HUES6 (cell line): ENCODE results near the gene COPG1.

Experiments
- H3K27ac ChIP-seq: 2 replicates; pipeline ENCODE4 v1.7.0; 2013; ENCODE audit warnings: low read depth, mild to moderate bottlenecking, low read length, inconsistent platforms
- H3K27me3 ChIP-seq: 2 replicates; pipeline ENCODE4 v1.6.1; 2013; ENCODE audit warnings: low read length; ENCODE audit not compliant: control insufficient read depth, insufficient read depth
- H3K36me3 ChIP-seq: 2 replicates; pipeline ENCODE4 v1.6.1; 2013; ENCODE audit warnings: low read length; ENCODE audit not compliant: control insufficient read depth, insufficient read depth
- H3K4me1 ChIP-seq: 2 replicates; pipeline ENCODE4 v1.6.1; 2013; ENCODE audit warnings: low read length; ENCODE audit not compliant: control insufficient read depth, insufficient read depth
- H3K4me3 ChIP-seq: 2 replicates; pipeline ENCODE4 v1.5.1; 2013; ENCODE audit warnings: low read depth, low read length
- H3K9ac ChIP-seq: one replicate; pipeline ENCODE4 v1.6.1; 2013; ENCODE audit warnings: mild to moderate bottlenecking, low read length
- H3K9me3 ChIP-seq: 2 replicates; pipeline ENCODE4 v1.6.1; 2013; ENCODE audit warnings: low read depth, low read length; ENCODE audit not compliant: control insufficient read depth, insufficient read depth

The COPG1 gene

DNA sequence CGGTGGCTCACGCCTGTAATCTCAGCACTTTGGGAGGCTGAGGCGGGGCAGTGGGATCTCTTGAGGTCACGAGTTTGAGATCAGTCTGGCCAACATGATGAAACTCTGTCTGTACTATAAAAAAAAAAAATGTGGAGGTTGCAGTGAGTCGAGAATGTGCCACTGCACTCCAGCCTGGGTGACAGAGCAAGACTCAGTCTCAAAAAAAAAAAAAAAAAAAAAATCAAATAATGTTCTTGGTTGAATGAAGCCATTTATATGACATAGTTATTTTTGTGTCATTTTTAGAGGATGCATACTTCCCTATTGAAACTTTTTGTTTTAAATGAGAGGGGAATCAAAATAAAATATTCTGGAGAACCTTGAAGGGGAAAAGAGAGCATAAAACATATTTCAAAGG, 32.3 kb downstream of the COPG1 start:
- H3K27ac ChIP-seq: no peak overlapping the region
- peaks cover 14% of the 10 kb centered on the region for H3K36me3 ChIP-seq
- no peaks in the 10 kb centered on the region for H3K27me3 ChIP-seq
- no peaks in the 10 kb centered on the region for H3K9me3 ChIP-seq
- H3K4me1 ChIP-seq: peaks cover 8% of the 10 kb centered on the region
- H3K9ac ChIP-seq: no peak overlapping the region
- no peak overlapping the region for H3K4me3 ChIP-seq

DNA sequence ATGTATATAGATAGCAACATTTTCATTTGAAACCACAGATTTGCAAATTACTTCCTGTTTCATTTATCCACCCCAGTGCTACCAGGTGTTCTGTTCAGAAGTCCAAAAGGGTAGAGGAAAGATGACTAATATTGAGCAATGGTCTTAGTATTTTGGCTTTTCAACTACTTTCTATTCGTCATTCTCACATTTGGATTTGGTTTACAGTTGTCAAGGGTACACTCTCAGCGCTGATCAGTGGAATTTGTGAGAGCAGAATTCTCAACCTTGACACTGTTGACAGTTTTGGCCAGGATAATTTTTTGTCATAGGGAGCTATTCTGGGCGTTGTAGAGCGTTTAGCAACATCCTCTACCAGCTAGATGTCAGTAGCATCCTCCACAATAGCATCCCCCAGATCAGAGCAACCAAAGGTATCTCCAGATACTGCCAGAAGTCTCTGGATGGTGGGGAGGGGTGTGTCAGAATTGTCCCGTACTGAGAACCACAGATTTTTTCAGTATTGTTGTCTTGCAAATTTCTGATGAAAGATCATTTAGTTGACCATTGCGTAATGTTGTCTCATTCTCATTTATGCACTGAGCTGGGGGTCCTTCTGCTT, 33.4 kb downstream of the COPG1 start:
- Histone ChIP-seq H3K4me1 (peaks cover 6% of the 10 kb centered on the region), H3K4me3 (no peak overlapping the region), H3K27ac (no peak overlapping the region), H3K36me3 (peaks cover 6% of the 10 kb centered on the region; the same call in 1 of the 2 replicates), H3K9me3 (no peaks in the 10 kb centered on the region), H3K9ac (no peak overlapping the region), H3K27me3 (no peaks in the 10 kb centered on the region)

DNA sequence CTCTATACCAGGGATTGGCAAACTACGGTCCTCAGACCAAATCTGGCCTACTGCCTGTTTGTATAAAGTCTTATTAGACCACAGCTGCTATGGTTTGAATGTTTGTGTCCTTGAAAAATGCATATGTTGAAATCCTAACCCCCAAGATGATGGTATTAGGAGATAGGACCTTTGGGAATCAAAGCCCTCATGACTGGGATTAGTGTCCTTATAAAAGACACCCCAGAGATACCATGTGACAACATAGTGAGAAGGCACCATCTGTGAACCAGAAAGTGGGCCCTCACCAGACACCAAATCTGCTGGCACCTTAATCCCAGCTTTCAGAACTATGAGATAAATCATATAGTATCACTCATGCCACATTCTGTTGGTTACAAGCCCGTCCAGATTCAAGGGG, 36.7 kb downstream of the COPG1 start:
- H3K4me1 ChIP-seq: no peaks in the 10 kb centered on the region
- no peaks in the 10 kb centered on the region for H3K27me3 ChIP-seq
- H3K36me3 ChIP-seq: peaks cover 29% of the 10 kb centered on the region
- H3K9ac ChIP-seq: no peak overlapping the region
- H3K4me3 ChIP-seq: no peak overlapping the region
- H3K9me3 ChIP-seq: no peaks in the 10 kb centered on the region
- H3K27ac ChIP-seq: no peak overlapping the region

DNA sequence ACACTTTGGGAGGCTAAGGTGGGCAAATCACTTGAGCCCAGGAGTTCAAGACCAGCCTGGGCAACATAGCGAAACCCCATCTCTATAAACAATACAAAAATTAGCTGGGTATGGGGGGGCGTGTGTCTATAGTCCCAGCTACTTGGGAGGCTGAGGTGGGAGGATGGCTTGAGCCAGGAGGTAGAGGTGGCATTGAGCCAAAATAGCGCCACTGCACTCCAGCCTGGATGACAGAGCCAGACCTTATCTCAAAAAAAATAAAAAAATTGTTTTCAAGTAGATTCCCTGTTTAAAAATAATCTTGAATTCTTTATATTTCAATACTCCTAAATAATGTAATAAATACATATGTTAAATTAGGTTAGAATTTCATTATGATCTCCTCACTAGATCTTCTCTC, 39.0 kb downstream of the COPG1 start:
- Histone ChIP-seq H3K9me3 (no peaks in the 10 kb centered on the region), H3K4me1 (no peaks in the 10 kb centered on the region), H3K9ac (no peak overlapping the region), H3K36me3 (peaks cover 41% of the 10 kb centered on the region), H3K27ac (no peak overlapping the region), H3K27me3 (no peaks in the 10 kb centered on the region), H3K4me3 (no peak overlapping the region)

DNA sequence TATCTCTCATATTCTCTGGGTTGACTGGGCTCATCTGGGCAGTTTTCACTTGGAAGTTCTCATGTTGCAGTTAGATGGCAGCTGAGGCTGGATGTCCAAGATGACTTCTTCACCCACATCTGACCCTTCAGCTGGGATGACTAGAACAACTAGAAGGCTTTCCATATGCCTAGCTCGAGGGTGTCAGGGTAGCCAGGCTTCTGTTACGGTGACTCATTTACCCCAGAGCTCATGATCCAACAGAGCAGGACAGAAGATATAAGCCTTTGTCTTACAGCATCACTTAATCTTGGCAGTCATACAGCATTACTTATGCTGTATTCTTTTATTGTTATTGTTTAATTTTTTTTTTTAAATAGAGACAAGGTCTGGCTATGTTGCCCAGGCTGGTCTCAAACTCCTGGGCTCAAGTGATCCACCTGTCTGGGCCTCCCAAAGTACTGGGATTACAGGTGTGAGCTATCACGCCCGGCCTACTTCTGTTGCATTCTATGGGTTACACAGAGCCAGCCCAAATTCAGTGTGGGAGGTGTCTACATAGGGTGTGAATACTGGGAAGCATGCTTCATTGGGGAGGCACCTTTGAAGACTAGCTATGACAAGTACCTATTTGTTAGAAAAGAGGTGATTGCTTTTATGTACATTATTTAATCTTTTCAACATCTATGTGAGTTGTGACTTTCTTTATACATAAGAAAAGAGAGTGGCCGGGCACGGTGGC, 40.0 kb downstream of the COPG1 start:
- H3K4me1 ChIP-seq: no peaks in the 10 kb centered on the region
- H3K27ac ChIP-seq: no peak overlapping the region
- H3K9ac ChIP-seq: no peak overlapping the region
- H3K27me3 ChIP-seq: no peaks in the 10 kb centered on the region
- H3K9me3 ChIP-seq: no peaks in the 10 kb centered on the region
- peaks cover 40% of the 10 kb centered on the region for H3K36me3 ChIP-seq
- no peak overlapping the region for H3K4me3 ChIP-seq

DNA sequence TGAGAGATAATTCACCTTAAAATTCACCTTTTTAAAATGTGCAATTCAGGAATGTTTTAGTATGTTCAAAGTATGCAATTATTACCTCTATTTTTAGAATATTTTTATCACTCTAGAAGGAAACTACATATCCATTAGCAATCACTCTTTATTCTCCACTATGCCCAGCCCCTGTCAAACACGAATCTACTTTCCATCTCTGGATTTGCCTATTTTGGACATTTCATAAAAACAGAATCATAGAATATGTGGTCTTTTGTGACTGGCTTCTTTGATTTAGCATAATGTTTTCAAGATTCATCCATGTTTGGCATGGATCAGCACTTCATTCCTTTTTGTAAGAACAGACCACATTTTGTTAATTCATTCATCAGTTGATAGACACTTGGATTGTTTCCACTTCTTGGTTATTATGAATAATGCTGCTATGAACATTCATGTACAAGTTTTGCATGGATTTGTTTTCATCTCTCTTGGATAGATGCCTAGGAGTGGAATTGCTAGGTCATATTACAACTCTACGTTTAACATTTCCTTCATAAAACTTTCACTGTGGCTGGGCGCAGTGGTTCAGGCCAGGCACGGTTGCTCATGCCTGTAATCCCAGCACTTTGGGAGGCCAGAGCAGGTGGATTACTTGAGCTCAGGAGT, 42.0 kb downstream of the COPG1 start:
- H3K36me3 ChIP-seq: peaks cover 42% of the 10 kb centered on the region
- H3K27ac ChIP-seq: no peak overlapping the region
- no peaks in the 10 kb centered on the region for H3K27me3 ChIP-seq
- H3K4me3 ChIP-seq: no peak overlapping the region
- no peak overlapping the region for H3K9ac ChIP-seq
- H3K9me3 ChIP-seq: no peaks in the 10 kb centered on the region
- H3K4me1 ChIP-seq: no peaks in the 10 kb centered on the region

DNA sequence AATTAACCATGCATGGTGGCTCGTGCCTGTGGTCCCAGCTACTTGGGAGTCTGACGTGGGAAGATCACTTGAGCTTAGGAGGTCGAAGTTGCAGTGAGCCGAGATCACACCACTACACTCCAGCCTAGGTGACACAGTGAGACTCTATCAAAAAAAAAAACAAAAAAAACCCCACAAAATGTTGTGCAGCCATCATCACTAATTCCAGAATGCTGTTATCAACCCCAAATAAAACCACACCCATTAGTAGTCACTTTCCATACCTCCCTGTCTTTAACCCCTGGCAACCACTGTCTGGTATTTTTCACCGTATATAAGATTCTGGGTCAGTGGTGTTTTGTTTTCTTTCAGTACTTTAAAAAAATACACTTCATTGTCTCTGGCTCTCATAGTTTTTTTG, 45.9 kb downstream of the COPG1 start:
- Histone ChIP-seq H3K27ac (no peak overlapping the region), H3K27me3 (no peaks in the 10 kb centered on the region), H3K4me3 (no peak overlapping the region), H3K9me3 (no peaks in the 10 kb centered on the region), H3K36me3 (peaks cover 51% of the 10 kb centered on the region), H3K9ac (no peak overlapping the region), H3K4me1 (no peaks in the 10 kb centered on the region)

DNA sequence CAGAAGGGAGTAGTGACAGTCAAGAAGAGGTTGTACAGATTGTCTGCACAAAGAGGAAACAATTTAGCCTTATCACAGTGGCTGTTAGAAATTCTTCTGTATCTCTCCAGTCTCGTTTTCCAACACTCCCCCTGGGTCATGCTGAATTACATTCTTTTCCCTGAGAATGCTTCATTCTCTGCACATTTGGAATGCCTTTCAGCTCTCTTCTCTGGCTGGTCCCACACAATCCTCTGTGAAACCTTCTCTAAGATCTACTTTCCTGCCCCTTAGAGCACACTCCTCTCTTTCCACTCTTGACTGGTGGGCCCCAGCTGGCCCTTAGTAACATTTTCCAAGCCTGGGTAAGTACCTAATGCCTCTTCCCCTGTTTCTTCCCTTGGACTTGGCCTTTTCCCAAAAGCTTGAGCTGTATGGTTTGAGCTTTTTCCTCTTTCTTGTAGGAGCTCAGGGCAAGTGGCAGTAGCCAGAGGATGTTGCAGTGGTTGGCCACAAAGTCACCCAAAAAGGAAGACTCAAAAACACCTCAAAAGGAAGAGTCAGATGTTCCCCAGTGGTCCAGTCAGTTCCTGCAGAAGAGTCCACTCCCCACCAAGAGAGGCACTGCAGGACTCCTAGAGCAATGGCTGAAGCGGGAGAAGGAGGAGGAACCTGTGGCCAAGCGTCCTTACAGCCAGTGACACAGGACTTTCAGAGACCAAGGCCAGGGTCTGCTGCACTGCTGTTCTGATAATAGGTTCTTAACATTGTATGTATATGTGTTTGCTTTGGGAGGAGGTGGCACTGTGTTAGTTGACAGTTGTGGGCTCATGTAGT, 54.9 kb downstream of the COPG1 start:
- no peaks in the 10 kb centered on the region for H3K9me3 ChIP-seq
- peaks cover 31% of the 10 kb centered on the region for H3K36me3 ChIP-seq
- no peaks in the 10 kb centered on the region for H3K27me3 ChIP-seq
- H3K4me3 ChIP-seq: 0 out of 2 replicates have a peak overlapping the region, but pooled peaks have one; percentile 10
- H3K9ac ChIP-seq: no peak overlapping the region
- no peak overlapping the region; the same call in 1 of the 2 replicates for H3K27ac ChIP-seq
- H3K4me1 ChIP-seq: peaks cover 22% of the 10 kb centered on the region

DNA sequence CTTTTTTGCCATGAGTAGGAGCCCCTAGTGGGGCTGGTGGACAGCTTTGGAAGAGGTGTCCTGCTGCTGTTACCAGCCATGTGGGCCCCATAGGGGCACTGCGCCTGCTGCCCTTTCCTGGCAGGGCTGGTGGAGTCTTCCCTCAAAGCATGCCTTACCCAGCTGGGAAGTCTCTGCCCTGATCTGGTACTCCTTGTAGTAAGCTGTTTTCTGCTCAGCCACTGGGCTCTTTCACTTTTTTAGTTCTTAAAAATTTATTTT, 55.5 kb downstream of the COPG1 start:
- no peaks in the 10 kb centered on the region for H3K9me3 ChIP-seq
- no peaks in the 10 kb centered on the region for H3K27me3 ChIP-seq
- no peak overlapping the region for H3K4me3 ChIP-seq
- H3K27ac ChIP-seq: no peak overlapping the region
- no peak overlapping the region for H3K9ac ChIP-seq
- H3K4me1 ChIP-seq: peaks cover 25% of the 10 kb centered on the region
- H3K36me3 ChIP-seq: peaks cover 31% of the 10 kb centered on the region

DNA sequence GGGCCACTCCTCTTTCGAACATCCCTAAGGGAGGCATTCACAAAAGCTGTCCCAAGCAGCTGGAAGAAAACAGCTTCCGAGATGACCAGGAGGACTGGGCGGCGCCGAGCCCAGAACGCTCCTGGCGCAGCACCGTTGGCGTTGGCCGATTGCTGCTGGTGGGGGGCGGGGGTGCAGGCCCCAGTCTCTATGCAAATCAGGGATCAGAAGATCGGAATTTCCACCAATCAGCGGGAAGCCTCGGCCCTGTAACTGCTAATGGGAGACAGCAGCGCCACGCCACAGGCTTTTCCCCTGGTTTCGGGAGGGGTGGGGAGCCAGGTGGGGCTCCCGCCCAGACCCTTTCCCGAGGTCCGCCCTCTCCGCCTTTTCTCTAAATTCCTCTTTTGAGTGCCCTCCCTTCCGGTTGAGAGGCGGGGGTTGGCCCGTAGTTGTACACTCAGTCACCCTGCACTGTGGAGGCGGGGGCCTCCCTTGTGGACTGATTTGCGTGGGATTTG, 56.2 kb downstream of the COPG1 start:
- Histone ChIP-seq H3K4me1 (peaks cover 31% of the 10 kb centered on the region), H3K27ac (peak overlapping the region; percentile 16; the same call in 1 of the 2 replicates), H3K9ac (no peak overlapping the region), H3K36me3 (peaks cover 28% of the 10 kb centered on the region), H3K4me3 (peak overlapping the region; percentile 29; the same call in 1 of the 2 replicates), H3K9me3 (no peaks in the 10 kb centered on the region), H3K27me3 (no peaks in the 10 kb centered on the region)
